T-helper 1 cell (primary cell): ENCODE results near the gene BTBD1.

Experiments
- DNase-seq, 5 donors: peaks; one replicate each; pipeline ENCODE4 v3.0.0-alpha.2; 2012 to 2020

BTBD1 gene

DNA sequence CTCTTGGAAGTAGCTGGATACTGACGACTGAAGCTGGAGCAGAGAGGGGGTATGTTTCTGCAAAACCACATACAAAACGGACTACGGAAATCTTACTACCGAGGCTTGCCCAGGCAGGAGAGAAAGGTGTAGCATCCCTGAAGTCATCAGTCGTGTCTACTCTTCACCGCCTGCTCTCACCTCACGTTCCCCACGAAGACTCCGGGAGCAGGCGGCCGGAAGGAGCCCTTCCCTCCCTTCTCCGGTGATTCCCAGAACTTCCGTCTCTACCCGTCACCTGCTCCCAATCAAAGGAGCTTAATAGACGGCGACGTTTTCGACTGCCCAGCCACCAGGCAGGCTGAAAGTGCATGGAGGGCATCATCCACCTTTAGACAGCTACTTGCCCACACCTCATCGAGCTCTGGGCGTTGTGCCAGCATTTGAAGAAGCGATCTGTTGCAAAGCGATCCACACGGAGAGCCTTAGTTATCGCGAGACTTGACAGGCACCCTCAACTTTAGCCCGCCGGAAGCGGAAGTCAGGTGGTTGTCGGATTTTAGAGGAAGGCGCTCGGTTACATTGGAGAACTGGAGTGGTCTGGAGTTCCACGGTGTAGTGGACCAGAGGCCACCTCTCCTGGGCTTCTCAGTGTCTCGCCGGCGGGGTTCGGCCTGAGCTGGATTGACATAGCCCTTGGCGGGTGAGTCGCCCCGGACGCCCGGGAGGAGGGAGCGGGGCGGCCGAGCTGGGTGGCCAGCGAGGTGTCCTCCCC lies 81.2 kb downstream of the BTBD1 start, which contains the start of gene RAMAC:
RAMAC (plus strand) TSS at position 523 of the 754 bp plus-strand sequence. CDS start 2,809 bp downstream, outside the sequence.
- DNase-seq, result peak; percentile 83 to 93 (median 91)

DNA sequence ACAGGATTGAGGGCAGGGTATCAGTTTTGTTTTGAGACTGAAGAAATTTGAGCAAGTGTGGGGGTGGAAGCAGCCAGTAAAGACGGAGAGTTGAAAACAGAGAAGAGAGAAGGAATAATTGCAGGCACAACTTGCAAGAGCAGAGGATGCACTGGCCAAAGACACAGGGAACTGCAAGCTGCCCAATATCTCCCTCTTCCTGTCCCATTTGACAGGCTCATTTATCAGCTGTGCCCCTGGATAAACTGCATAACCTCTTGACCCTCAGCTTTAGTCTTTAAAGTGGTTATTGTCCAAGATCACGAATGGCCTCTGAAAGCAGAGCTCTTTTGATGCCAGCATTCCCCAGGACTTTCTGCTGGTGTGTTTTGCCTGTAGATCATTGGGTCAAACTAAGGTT lies 86.1 kb downstream of the BTBD1 start:
- DNase-seq, result no peak

DNA sequence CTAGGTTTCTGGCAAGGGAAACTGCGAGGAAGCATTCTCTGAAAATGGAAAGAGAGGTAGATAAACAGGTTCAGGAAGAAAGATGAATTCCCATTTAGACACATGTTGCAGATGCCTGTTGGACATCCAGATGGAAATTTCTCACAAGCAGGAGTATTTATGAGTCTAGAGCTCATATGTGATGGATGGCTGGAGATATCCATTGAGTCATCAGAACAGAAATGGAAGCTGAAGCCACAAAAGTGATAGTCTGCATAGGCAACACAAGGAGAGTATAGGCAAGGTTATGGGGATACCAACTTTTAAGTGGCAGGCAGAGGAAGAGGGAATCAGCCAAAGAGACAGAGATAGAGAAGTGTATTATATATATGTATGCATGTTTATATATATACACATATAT lies 87.3 kb downstream of the BTBD1 start:
- no peak for DNase-seq

DNA sequence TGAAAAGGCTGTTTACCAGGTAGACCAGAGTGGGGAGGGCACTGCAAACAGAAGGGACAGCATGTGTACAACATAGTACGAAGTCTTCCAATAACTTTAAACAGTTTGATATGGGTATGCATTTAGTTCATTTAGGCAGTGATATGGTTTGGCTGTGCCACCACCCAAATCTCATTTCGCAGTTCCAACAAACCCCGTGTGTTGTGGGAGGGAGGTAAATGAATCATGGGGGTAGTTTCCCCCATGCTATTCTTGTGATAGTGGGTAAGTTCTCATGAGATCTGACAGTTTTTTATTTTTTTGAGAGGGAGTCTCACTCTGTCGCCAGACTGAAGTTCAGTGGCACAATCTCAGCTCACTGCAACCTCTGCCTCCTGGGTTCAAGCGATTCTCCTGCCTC lies 88.6 kb downstream of the BTBD1 start:
- DNase-seq, result no peak

DNA sequence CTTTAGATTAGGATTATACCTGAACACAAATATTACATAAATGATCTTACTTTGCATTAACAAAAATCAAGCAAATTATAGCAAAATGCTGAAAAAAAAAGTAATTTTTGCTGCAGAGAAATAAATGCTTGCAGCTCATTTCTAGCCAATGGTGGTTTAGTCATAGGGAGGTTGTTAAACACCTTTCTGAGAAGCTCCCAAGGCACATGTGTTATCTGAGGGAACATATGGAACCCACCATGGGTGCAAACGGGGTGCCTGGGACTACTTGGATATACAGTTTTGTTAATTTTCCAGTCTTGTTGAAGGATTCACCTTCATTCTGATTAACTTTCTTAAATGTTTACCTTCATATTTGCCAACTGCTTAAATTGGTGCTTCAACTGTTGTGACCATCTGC lies 90.0 kb downstream of the BTBD1 start:
- DNase-seq, result no peak

DNA sequence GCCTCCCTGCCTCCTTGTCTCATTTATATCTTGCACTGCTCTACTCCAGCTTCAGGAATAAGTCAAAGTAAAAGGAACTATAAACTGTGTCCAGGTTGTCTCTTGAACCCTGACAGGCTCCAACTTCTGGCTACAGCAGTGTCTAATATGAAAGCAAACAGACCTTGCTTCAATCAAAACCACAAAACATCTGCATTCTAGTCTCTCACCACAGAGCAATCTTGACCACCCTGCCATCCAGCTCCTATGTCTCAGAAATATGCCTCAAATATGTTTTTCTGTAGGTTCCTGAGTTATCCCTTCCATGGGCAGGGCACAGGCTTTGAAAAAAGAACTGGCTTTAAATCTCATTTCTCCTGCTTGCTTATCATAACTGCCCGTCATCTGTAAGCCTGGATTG lies 94.1 kb downstream of the BTBD1 start:
- no peak for DNase-seq

DNA sequence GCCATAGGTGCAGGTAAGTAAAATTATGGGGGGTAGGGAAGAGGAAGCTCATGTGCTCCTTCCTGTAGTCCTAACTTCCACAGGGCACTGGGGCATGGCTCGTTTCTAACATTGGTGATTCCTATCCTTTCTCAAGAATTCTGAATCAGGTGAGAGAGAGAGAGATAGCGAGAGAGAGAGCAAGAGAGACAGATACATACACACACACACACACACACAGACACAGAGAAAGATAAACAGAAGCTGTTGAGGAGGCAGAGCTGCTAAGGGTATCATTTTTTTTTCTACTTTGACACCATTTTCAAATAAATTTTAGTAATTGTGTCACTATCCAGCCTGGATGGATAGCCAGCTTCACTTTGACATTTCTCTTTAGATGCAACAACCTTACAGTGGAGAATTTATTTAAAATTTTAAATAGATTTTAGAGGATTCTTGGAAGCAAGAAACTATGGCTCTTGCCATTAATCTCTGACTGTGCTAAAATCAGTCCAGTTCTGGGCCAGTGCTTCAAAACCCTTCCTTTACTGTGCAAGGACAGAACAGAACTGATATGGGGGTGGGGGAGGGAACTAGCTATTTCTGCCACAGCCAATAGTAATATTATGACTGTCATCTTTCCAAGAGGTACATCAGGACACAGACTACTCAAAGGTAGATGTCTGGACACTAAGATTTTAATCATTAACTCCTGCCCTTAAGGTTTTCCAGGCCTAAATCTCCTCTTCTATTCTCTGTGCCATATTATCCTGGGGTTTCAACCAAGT lies 95.7 kb downstream of the BTBD1 start:
- DNase-seq, result no peak

DNA sequence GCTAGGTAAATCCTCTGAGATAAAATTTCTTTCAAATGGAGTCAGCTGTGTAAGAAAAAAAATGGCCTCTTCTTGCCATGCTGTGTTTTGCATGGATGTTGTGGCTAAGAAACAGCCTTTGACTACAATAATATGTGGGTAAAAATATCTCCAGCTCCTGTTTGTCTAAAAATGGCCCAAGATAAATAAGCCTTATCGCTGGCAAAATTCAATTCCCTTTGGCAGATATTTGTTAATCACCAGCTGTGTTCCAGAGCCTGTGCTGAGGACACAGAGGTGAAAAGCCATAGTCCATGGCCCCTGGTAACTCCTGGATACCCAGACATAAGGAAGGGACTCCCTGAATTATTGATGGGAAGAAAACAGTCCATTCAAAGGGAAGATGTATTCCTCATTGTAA lies 96.4 kb downstream of the BTBD1 start:
- DNase-seq, result no peak

DNA sequence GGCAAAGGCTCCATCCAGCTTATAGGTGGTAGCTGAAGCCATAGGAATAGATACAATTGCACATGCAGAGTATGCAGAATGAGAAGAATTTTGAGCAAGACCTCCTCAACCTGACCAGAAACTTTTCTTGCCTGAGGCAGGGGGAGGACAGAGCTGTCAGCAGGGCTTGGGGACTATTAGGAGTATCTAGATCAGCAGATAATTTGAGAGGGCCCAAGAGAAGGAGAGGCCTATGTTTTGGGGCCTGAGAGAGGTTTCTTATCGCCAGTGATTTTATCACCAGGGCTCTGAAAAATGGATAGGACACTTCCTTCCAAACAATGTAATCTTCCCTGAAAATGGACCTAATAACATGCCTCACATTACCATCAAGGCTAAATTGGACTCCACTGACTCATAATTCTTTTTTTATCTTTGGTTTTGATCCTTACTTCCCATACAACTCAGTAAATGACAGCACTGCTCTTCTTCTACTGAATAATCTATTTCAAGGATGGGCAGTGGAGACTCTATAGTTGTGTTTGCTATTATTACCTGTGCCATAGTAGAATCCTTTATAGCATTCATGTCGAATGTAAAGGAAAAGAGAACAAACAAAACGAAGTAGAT lies 96.9 kb downstream of the BTBD1 start:
- DNase-seq, result no peak

DNA sequence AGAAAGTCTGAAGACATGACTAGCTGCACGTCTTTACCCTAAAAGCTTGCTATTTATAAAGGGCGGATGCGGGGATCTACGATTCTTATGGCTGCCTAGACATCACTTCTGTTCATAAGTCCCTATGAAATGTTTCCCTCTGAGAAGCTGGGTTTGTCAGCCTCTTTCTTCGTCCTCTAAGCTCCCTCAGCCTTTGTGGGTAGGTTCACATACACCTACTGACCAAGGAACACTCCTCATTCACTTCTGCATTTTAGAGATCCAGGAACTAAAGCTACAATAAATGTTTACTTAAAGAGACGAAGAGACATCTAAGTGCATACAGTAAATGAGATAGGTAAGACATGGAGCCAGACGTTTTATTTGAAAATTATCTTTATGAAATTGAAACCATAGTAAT lies 97.7 kb downstream of the BTBD1 start:
- DNase-seq, result no peak

DNA sequence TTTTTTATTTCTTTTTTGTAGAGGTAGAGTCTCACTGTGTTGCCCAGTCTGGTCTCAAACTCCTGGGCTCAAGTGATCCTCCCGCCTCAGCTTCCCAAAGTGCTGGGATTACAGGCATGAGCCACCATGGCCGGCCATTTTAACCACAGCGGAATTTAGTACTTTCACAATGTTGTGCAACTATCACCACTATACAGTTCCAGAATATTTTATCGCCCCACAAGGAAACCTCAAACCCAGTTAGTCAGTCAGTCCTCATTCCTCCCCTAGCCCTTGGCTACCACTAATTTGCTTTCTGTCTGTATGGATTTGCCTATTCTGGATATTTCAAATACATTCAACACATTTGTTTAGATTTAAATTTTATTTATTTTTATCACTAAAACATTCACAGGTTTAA lies 99.0 kb downstream of the BTBD1 start:
- DNase-seq, result no peak

DNA sequence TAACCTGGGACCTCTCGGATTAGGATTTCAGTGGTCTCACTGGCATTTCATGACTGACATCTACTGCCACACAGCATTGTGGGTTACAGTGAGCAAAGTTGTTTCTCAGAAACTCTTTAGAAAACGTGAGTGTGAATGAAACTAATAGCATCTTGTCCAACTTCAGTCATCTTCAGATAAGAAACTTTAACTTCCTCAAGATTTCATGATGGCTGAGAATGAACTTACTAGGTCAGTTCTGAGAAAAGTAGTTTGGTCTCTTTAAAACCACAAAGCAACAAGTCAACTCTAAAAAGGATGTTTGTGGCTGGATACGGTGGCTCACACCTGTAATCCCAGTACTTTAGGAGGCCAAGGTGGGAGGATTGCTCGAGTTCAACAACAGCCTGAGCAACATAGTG lies 100.4 kb downstream of the BTBD1 start:
- peak in 1 of 5 donors; percentile 81 for DNase-seq
